Measurements from ENCODE around the gene PLXDC2.

Gene PLXDC2

GRCh38 chr10:19906108-19906791 is 90.0 kb downstream of the PLXDC2 start:
- no peaks in the 10 kb centered on the region for H3K36me3 ChIP-seq (ENCODE audit: control insufficient read depth, insufficient read depth, low read length)
- no peak overlapping the region for H3K27ac ChIP-seq (ENCODE audit: low read length)
- H3K9me3 ChIP-seq (ENCODE audit: control insufficient read depth, insufficient read depth, low read length): no peaks in the 10 kb centered on the region
- no CpG with 5 or more reads among the region's 5 CpGs for whole genome bisulfite sequencing (ENCODE audit: insufficient coverage, insufficient read length)
- no peaks in the 10 kb centered on the region for H3K27me3 ChIP-seq (ENCODE audit: control insufficient read depth, insufficient read depth, low read length)
- DNase-seq (ENCODE audit: low read depth, low spot score): no peak
- no peak overlapping the region for H3K4me3 ChIP-seq (ENCODE audit: low read length)
- peaks cover 3% of the 10 kb centered on the region for H3K4me1 ChIP-seq (ENCODE audit: control insufficient read depth, insufficient read depth, low read length)

DNA sequence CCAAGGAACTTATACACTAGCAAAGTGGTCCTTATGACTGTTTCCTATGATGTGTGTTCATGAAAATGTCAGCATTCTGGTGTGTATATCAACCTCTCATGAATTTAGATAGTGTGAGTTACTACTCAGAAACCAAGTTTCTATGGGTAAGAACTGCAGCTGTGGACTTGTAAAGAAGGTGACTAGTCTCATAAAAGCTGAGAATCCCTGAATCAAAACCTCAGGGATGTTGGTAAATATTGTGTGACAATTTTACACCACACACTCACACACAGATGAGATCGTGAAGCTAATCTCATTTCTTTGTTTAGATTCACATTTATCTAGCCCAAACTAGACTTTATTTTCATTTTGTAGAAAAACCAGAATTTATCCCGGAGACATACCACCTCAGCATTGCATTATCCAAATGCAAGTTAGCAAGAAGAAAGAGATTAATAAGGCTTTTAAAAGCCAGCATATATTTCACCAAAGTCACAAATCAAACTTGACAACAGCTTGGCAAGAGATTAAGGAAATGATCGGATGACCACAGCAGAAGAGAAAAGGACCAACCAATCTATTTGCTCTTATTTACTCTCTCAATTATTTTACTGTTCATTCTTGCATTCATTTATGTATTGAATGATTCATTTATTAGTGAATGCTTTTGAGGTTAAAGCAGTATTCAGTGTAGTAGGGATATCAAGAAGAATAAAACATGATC is 92.9 kb downstream of the PLXDC2 start:
- H3K4me3 ChIP-seq (ENCODE audit: low read length): no peak overlapping the region
- no peak for DNase-seq (ENCODE audit: low read depth, low spot score)
- H3K27me3 ChIP-seq (ENCODE audit: control insufficient read depth, insufficient read depth, low read length): no peaks in the 10 kb centered on the region
- H3K4me1 ChIP-seq (ENCODE audit: control insufficient read depth, insufficient read depth, low read length): peaks cover 3% of the 10 kb centered on the region
- H3K9me3 ChIP-seq (ENCODE audit: control insufficient read depth, insufficient read depth, low read length): no peaks in the 10 kb centered on the region
- H3K27ac ChIP-seq (ENCODE audit: low read length): no peak overlapping the region
- H3K36me3 ChIP-seq (ENCODE audit: control insufficient read depth, insufficient read depth, low read length): no peaks in the 10 kb centered on the region
- no CpG with 5 or more reads among the region's 3 CpGs for WGBS (ENCODE audit: insufficient coverage, insufficient read length)

DNA sequence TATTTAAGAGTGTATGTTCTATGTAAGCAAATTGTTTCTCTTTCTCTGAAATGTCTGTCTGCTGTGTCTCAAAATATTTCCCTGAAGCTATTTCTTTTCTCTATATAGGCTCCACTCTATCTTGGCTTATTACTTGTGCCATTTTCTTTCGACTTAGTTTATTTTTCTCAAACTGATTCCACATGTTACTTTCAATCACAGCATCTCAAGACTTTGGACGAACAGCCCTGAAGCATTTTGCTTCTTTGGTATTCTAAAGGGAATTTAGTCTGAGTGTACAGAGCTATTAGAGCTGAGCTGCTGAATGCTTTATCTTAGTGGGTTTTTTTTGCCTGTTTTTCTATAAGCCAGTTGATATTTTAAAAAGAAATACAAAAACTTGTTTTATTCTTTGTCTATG is 95.7 kb downstream of the PLXDC2 start:
- no peak overlapping the region for H3K4me3 ChIP-seq (ENCODE audit: low read length)
- H3K27ac ChIP-seq (ENCODE audit: low read length): no peak overlapping the region
- H3K36me3 ChIP-seq (ENCODE audit: control insufficient read depth, insufficient read depth, low read length): no peaks in the 10 kb centered on the region
- no peaks in the 10 kb centered on the region for H3K27me3 ChIP-seq (ENCODE audit: control insufficient read depth, insufficient read depth, low read length)
- DNase-seq (ENCODE audit: low read depth, low spot score): no peak
- H3K4me1 ChIP-seq (ENCODE audit: control insufficient read depth, insufficient read depth, low read length): no peaks in the 10 kb centered on the region
- no CpG with 5 or more reads among the region's 2 CpGs for WGBS (ENCODE audit: insufficient coverage, insufficient read length)
- H3K9me3 ChIP-seq (ENCODE audit: control insufficient read depth, insufficient read depth, low read length): no peaks in the 10 kb centered on the region

DNA sequence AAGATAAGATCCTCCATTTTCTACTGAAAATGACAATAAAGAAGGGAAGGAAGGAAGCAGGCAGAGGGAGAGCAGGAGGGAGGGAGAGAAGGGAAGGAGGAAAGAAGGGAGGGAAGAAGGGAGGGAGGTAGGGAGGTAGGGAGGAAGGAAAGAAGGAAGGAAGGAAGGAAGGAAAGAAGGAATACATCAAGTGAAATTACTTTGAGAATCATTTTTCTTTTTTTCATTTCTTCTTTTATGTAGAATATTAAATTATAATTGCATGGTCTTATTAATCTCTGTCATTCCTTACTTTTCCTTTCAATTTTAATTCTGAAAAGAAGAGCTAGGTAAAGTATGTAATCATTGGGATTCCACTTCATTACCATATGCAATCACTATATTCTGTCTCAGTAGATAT is 97.8 kb downstream of the PLXDC2 start:
- no peak for DNase-seq (ENCODE audit: low read depth, low spot score)
- Histone ChIP-seq H3K36me3 (ENCODE audit: control insufficient read depth, insufficient read depth, low read length) (no peaks in the 10 kb centered on the region), H3K4me3 (ENCODE audit: low read length) (no peak overlapping the region), H3K9me3 (ENCODE audit: control insufficient read depth, insufficient read depth, low read length) (no peaks in the 10 kb centered on the region), H3K27ac (ENCODE audit: low read length) (no peak overlapping the region), H3K27me3 (ENCODE audit: control insufficient read depth, insufficient read depth, low read length) (no peaks in the 10 kb centered on the region), H3K4me1 (ENCODE audit: control insufficient read depth, insufficient read depth, low read length) (peaks cover 3% of the 10 kb centered on the region; the same call in 1 of the 2 replicates)

DNA sequence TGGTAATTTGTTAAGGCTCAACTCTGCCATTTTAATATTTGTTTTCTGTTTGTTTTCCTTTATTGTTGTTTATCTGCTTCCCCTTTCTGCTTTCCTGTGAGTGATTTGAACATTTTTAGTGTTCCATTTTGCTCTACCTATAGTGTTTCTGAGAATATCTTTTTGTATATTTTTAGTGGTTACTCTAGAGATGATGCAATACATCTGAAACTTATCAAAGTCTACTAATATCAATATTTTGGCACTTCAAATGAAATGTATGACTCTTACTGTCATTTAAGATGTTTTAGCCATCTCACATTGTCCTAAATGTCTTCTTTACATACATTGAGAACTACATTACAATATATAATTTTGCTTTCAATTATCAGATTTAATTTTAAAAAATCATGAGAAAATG is 98.9 kb downstream of the PLXDC2 start:
- DNase-seq (ENCODE audit: low read depth, low spot score): no peak
- Histone ChIP-seq H3K4me3 (ENCODE audit: low read length) (no peak overlapping the region), H3K27ac (ENCODE audit: low read length) (no peak overlapping the region), H3K36me3 (ENCODE audit: control insufficient read depth, insufficient read depth, low read length) (no peaks in the 10 kb centered on the region), H3K27me3 (ENCODE audit: control insufficient read depth, insufficient read depth, low read length) (no peaks in the 10 kb centered on the region), H3K9me3 (ENCODE audit: control insufficient read depth, insufficient read depth, low read length) (no peaks in the 10 kb centered on the region), H3K4me1 (ENCODE audit: control insufficient read depth, insufficient read depth, low read length) (peaks cover 3% of the 10 kb centered on the region; the same call in 1 of the 2 replicates)

DNA sequence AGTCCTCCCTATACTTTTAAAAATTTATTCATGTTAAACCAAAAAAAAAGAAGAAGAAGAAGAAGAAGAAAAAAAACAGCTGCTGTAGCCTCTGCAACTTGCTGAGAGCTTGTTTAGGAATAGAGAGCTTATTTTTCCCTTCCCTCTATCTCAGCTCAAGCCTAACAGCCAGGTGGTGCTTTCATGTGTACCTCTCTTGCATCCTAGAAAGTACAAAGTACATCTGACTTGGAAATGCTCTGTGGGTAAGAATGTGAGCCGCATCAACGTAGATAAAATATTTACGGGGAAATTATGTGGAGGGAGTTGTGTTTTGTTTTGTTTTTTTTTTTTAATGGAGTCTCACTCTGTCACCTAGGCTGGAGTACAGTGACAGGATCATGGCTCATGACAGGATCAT is 99.6 kb downstream of the PLXDC2 start:
- H3K27ac ChIP-seq (ENCODE audit: low read length): no peak overlapping the region
- peaks cover 3% of the 10 kb centered on the region; the same call in 1 of the 2 replicates for H3K4me1 ChIP-seq (ENCODE audit: control insufficient read depth, insufficient read depth, low read length)
- DNase-seq (ENCODE audit: low read depth, low spot score): no peak
- no peaks in the 10 kb centered on the region for H3K36me3 ChIP-seq (ENCODE audit: control insufficient read depth, insufficient read depth, low read length)
- WGBS (ENCODE audit: insufficient coverage, insufficient read length): no CpG with 5 or more reads among the region's 3 CpGs
- no peaks in the 10 kb centered on the region for H3K27me3 ChIP-seq (ENCODE audit: control insufficient read depth, insufficient read depth, low read length)
- no peaks in the 10 kb centered on the region for H3K9me3 ChIP-seq (ENCODE audit: control insufficient read depth, insufficient read depth, low read length)
- H3K4me3 ChIP-seq (ENCODE audit: low read length): no peak overlapping the region

GRCh38 chr10:19917751-19918478 is 101.7 kb downstream of the PLXDC2 start:
- H3K36me3 ChIP-seq (ENCODE audit: control insufficient read depth, insufficient read depth, low read length): no peaks in the 10 kb centered on the region
- no CpG with 5 or more reads among the region's 3 CpGs for WGBS (ENCODE audit: insufficient coverage, insufficient read length)
- H3K4me1 ChIP-seq (ENCODE audit: control insufficient read depth, insufficient read depth, low read length): peaks cover 3% of the 10 kb centered on the region; the same call in 1 of the 2 replicates
- no peak overlapping the region for H3K27ac ChIP-seq (ENCODE audit: low read length)
- H3K4me3 ChIP-seq (ENCODE audit: low read length): no peak overlapping the region
- no peaks in the 10 kb centered on the region for H3K9me3 ChIP-seq (ENCODE audit: control insufficient read depth, insufficient read depth, low read length)
- DNase-seq (ENCODE audit: low read depth, low spot score): no peak
- H3K27me3 ChIP-seq (ENCODE audit: control insufficient read depth, insufficient read depth, low read length): no peaks in the 10 kb centered on the region

DNA sequence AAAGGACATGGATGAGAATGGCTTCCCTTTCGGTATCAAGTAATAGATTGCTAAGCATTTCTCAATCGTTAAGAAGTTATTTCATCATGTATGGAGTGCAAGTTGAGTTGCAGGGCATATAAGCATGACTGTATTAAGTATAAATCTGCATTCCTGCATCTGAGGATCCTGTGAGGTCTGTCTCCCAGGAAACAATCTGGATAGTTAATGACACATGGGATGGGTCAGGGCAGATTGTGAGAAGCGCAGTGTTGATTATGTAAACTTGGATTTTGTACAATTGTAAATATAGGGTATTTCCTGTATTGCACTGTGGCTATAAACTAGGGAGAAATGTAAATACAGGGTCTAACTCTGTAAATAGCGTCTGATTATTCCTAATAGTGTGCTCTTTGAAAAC is 102.6 kb downstream of the PLXDC2 start:
- no peak for DNase-seq (ENCODE audit: low read depth, low spot score)
- peaks cover 3% of the 10 kb centered on the region; the same call in 1 of the 2 replicates for H3K4me1 ChIP-seq (ENCODE audit: control insufficient read depth, insufficient read depth, low read length)
- no CpG with 5 or more reads among the region's 4 CpGs for whole genome bisulfite sequencing (ENCODE audit: insufficient coverage, insufficient read length)
- H3K4me3 ChIP-seq (ENCODE audit: low read length): no peak overlapping the region
- H3K9me3 ChIP-seq (ENCODE audit: control insufficient read depth, insufficient read depth, low read length): no peaks in the 10 kb centered on the region
- no peak overlapping the region for H3K27ac ChIP-seq (ENCODE audit: low read length)
- no peaks in the 10 kb centered on the region for H3K27me3 ChIP-seq (ENCODE audit: control insufficient read depth, insufficient read depth, low read length)
- no peaks in the 10 kb centered on the region for H3K36me3 ChIP-seq (ENCODE audit: control insufficient read depth, insufficient read depth, low read length)

DNA sequence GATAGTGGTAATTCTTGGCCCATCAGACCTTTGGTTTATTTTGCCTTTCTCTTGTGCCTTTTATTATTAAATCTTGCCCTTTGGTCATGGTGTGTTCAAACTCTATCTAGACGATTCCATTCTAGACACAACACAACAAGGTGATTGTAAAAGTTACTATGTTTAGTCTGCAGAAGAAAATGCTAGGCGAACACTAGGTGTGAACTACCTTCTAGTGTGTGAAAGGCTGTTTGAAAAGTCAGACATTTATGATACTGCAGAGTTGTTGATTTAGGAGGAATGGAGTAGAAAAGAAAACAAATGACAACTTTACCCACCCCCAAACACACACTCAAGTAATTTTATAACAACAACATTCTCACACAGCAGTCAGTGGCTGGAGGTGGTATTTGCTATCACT is 103.4 kb downstream of the PLXDC2 start:
- no peaks in the 10 kb centered on the region for H3K9me3 ChIP-seq (ENCODE audit: control insufficient read depth, insufficient read depth, low read length)
- DNase-seq (ENCODE audit: low read depth, low spot score): no peak
- WGBS (ENCODE audit: insufficient coverage, insufficient read length): no CpG with 5 or more reads among the region's 2 CpGs
- H3K36me3 ChIP-seq (ENCODE audit: control insufficient read depth, insufficient read depth, low read length): no peaks in the 10 kb centered on the region
- peaks cover 3% of the 10 kb centered on the region; the same call in 1 of the 2 replicates for H3K4me1 ChIP-seq (ENCODE audit: control insufficient read depth, insufficient read depth, low read length)
- H3K4me3 ChIP-seq (ENCODE audit: low read length): no peak overlapping the region
- no peaks in the 10 kb centered on the region for H3K27me3 ChIP-seq (ENCODE audit: control insufficient read depth, insufficient read depth, low read length)
- no peak overlapping the region for H3K27ac ChIP-seq (ENCODE audit: low read length)

GRCh38 chr10:19920075-19920726 is 104.0 kb downstream of the PLXDC2 start:
- Histone ChIP-seq H3K4me3 (ENCODE audit: low read length) (no peak overlapping the region), H3K27ac (ENCODE audit: low read length) (no peak overlapping the region), H3K4me1 (ENCODE audit: control insufficient read depth, insufficient read depth, low read length) (peaks cover 3% of the 10 kb centered on the region; the same call in 1 of the 2 replicates), H3K9me3 (ENCODE audit: control insufficient read depth, insufficient read depth, low read length) (no peaks in the 10 kb centered on the region), H3K36me3 (ENCODE audit: control insufficient read depth, insufficient read depth, low read length) (no peaks in the 10 kb centered on the region), H3K27me3 (ENCODE audit: control insufficient read depth, insufficient read depth, low read length) (no peaks in the 10 kb centered on the region)
- WGBS (ENCODE audit: insufficient coverage, insufficient read length): no CpG with 5 or more reads among the region's 4 CpGs
- DNase-seq (ENCODE audit: low read depth, low spot score): no peak

Data from iPS DF 6.9 (cell line).